Stimulated activated CD4-positive, alpha-beta T cell treated with anti-CD3 and anti-CD28 coated beads, Interleukin-15, amount 100 ng/mL, for 48 hours (primary cell): ENCODE results near the gene ANGPTL8.

Source experiments
- DNase-seq, 2 donors: peaks; one replicate each; pipeline ENCODE4 v3.0.0-alpha.2; 2020; ENCODE audit warnings: low read depth in 2 of 2

The ANGPTL8 gene

DNA sequence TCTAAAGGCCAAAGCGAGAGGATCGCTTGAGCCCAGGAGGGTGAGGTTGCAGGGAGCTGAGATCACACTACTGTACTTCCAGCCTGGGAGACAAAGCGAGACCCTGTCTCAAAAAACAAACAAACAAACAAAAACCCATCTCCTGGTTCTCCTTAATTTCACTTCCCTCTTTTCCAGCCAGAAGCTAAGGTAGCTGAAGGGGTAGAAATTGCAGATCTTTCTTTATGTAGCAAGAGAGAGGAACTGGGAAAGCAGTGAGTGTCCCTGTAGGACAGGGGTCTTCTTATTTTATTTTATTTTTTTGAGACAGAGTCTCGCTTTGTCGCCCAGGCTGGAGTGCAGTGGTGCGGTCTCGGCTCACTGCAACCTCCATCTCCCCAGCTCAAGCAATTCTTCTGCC is 52.0 kb downstream of the ANGPTL8 start:
- DNase-seq = no peak
